Activated CD8-positive, alpha-beta T cell treated with anti-CD3 and anti-CD28 coated beads for 36 hours (primary cell): ENCODE data around the gene RNASE1. TPM values are rescaled to one million over a fixed set of nuclear protein-coding genes. Genes with fewer than 3 reads are reported as not detected.

Experiments used
- ATAC-seq: fragments of 200-7000 bp; cut with Tn5 transposase; one replicate; pipeline ENCODE4 v1.10.0; 2021; ENCODE audit warnings: mild to moderate bottlenecking, moderate library complexity
- CTCF ChIA-PET: fragments of 350-600 bp; sonication (Branson Sonifier 250); formaldehyde crosslinking; loops from one replicate; lab custom pipeline; 2021; ENCODE audit warnings: antibody characterized with exemption; lab: Charles Lee
- POLR2A ChIA-PET: fragments of 350-600 bp; sonication (Branson Sonifier 250); formaldehyde crosslinking; loops from one replicate; lab custom pipeline; 2021; ENCODE audit warnings: antibody characterized with exemption; lab: Charles Lee
- DNase-seq: peaks from one replicate; pipeline ENCODE4 v3.0.0-alpha.2; 2020
- H3K27ac Mint-ChIP-seq: one replicate; pipeline ENCODE4 v1.8.0; 2021; ENCODE audit warnings: mild to moderate bottlenecking, mixed read lengths
- H3K27me3 Mint-ChIP-seq: one replicate; pipeline ENCODE4 v1.8.0; 2021; ENCODE audit warnings: mixed read lengths
- H3K36me3 Mint-ChIP-seq: one replicate; pipeline ENCODE4 v1.8.0; 2021; ENCODE audit warnings: low read depth, mixed read lengths
- H3K4me1 Mint-ChIP-seq: one replicate; pipeline ENCODE4 v1.8.0; 2021; ENCODE audit warnings: low read depth, mixed read lengths
- H3K4me3 Mint-ChIP-seq: one replicate; pipeline ENCODE4 v1.8.0; 2021; ENCODE audit warnings: mild to moderate bottlenecking, moderate library complexity, mixed read lengths
- H3K9me3 Mint-ChIP-seq: one replicate; pipeline ENCODE4 v1.8.0; 2021; ENCODE audit warnings: mixed read lengths
- intact Hi-C: fragments of 100-400 bp; cut with micrococcal nuclease; formaldehyde crosslinking; loops from one replicate; pipeline ENCODE4 v1.10.0; 2022
- total RNA-seq, 2 experiments: library from RNA; stranded (reverse); gene quantifications; one replicate each; pipeline ENCODE4 v1.2.3, GENCODE V29; 2021
- TF ChIP-seq, protein P1 (sequence below): fragments of 200-600 bp; IDR thresholded peaks from one replicate; pipeline ENCODE4 v1.8.0; 2022; ENCODE audit warnings: antibody characterized with exemption, mild to moderate bottlenecking

RNASE1 gene
- total RNA-seq, 2 experiments from 2014 or later: not detected

DNA sequence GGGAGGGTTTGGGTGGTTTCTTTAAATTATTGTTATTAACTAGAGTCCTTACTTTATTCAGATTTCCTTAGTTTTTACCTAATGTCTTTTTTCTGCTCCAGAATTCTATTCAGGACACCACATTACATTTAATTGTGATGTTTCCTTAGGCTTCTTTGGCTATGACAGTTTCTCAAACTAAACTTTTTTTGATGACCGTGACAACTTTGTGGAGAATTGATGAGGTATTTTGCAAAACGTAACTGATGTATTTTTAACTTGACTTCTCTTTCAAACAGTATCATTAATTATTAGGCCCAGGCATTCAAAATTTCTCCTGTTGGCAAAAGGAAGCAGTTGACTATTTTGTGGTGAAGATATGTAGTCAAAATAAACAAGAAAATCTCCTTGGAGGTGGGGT, 11.0 kb downstream of the RNASE1 start:
- TF ChIP-seq, protein P1, sequence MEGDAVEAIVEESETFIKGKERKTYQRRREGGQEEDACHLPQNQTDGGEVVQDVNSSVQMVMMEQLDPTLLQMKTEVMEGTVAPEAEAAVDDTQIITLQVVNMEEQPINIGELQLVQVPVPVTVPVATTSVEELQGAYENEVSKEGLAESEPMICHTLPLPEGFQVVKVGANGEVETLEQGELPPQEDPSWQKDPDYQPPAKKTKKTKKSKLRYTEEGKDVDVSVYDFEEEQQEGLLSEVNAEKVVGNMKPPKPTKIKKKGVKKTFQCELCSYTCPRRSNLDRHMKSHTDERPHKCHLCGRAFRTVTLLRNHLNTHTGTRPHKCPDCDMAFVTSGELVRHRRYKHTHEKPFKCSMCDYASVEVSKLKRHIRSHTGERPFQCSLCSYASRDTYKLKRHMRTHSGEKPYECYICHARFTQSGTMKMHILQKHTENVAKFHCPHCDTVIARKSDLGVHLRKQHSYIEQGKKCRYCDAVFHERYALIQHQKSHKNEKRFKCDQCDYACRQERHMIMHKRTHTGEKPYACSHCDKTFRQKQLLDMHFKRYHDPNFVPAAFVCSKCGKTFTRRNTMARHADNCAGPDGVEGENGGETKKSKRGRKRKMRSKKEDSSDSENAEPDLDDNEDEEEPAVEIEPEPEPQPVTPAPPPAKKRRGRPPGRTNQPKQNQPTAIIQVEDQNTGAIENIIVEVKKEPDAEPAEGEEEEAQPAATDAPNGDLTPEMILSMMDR: no peak
- ChIA-PET POLR2A (no interaction called here), CTCF (no interaction called here)
- ATAC-seq: no peak
- Mint-ChIP-seq H3K27ac (no peak overlapping the region), H3K4me1 (no peaks in the 10 kb centered on the region), H3K9me3 (no peaks in the 10 kb centered on the region), H3K36me3 (no peaks in the 10 kb centered on the region), H3K27me3 (no peaks in the 10 kb centered on the region), H3K4me3 (no peak overlapping the region)
- intact Hi-C loops: no loop called here
- no peak for DNase-seq

DNA sequence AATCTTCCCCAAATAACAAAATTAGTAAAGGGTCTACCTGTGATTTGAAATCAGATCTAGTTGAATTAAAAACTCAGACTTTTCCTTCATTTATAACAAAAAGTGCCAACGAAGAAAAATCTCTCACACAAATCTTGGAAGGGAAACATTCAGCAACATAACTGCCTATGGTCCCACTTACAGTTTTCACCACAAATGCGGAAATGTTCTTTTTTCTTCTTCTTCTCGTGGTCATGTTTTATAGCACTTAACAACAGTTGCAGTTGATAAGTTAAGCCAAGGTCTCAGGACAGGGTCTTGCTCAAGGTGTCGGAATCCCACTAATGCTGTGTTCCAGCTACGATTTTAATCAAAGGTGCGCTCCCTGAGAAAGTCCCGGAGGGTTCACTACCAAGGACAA, 11.5 kb downstream of the RNASE1 start:
- DNase-seq (no peak), ATAC-seq (no peak)
- H3K36me3 Mint-ChIP-seq: no peaks in the 10 kb centered on the region
- no peak overlapping the region for H3K4me3 Mint-ChIP-seq
- H3K27me3 Mint-ChIP-seq: no peaks in the 10 kb centered on the region
- no peak overlapping the region for H3K27ac Mint-ChIP-seq
- ChIA-PET CTCF (no interaction called here), POLR2A (no interaction called here)
- TF ChIP-seq, protein P1: no peak
- intact Hi-C loops: no loop called here
- no peaks in the 10 kb centered on the region for H3K4me1 Mint-ChIP-seq
- no peaks in the 10 kb centered on the region for H3K9me3 Mint-ChIP-seq

DNA sequence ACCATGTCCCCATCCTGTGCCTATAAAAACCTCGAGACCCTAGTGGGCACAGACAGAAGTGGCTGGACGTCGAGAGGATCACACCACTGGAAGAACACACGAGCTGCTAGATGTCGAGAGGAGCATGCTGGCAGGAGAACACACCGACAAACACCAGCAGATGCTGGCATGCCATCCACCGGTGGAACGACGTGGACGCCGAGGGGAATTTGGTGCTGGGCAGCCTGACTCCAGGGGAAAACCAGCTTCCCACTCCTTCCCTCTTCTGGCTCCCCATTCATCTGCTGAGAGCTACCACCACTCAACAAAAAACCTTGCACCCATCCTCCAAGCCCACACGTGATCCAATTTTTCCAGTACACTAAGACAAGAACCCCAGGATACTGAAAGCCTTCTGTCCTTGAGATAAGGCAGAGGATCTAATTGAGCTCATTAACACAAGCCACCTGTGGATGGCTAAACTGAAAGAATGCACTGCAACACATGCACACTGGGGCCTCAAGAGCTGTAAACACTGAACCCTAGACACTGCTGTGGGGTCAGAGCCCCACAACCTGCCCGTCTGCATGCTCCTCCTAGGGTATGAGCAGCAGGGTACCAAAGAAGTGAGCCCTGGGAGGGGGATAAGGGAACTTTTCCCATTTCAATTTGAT, 12.1 kb downstream of the RNASE1 start:
- H3K4me1 Mint-ChIP-seq: no peaks in the 10 kb centered on the region
- H3K9me3 Mint-ChIP-seq: no peaks in the 10 kb centered on the region
- no peaks in the 10 kb centered on the region for H3K36me3 Mint-ChIP-seq
- ChIA-PET CTCF (interaction anchor here (1.7 kb wide), 1 partner anchor 67 kb away, joined by 4 read pairs; no protein-coding TSS in a partner anchor), POLR2A (interaction anchor here (0.6 kb wide), 1 partner anchor 64 kb away, joined by 4 read pairs; no protein-coding TSS in a partner anchor)
- H3K27ac Mint-ChIP-seq: no peak overlapping the region
- TF ChIP-seq, protein P1: no peak
- DNase-seq (no peak), ATAC-seq (no peak)
- no peak overlapping the region for H3K4me3 Mint-ChIP-seq
- intact Hi-C loops: no loop called here
- no peaks in the 10 kb centered on the region for H3K27me3 Mint-ChIP-seq

DNA sequence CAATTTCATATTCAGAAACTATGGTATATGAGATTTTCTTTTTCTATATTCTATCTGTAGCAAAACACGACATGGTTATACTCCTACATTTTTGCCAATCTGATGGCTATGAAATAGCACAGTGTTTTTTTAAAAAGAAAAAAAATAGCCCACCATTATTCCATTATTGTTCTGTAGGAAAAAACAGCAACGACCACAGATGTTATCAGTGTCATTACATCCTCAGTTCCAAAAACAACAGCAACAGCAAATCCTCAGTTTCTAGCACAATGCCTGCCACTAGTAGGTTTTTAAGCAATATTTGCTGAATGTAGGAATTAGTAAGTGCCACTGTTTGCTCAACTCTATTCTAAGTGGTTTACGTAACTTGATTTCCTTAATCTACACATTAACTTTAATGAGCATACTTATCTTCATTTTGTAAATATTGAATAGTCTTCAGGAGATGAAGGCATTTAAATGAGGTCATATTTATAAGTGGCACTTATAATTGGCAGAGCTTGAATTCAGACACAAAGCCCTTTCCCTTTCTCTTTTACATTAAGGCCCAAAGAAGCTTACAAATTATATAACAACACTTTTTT, 13.3 kb downstream of the RNASE1 start:
- Mint-ChIP-seq H3K4me3 (no peak overlapping the region), H3K9me3 (no peaks in the 10 kb centered on the region), H3K4me1 (no peaks in the 10 kb centered on the region), H3K36me3 (no peaks in the 10 kb centered on the region), H3K27me3 (no peaks in the 10 kb centered on the region), H3K27ac (no peak overlapping the region)
- ChIA-PET POLR2A (no interaction called here), CTCF (interaction anchor here (1.7 kb wide), 1 partner anchor 68 kb away, joined by 4 read pairs; no protein-coding TSS in a partner anchor)
- ATAC-seq: no peak
- DNase-seq: no peak
- intact Hi-C loops: no loop called here
- TF ChIP-seq, protein P1: no peak

DNA sequence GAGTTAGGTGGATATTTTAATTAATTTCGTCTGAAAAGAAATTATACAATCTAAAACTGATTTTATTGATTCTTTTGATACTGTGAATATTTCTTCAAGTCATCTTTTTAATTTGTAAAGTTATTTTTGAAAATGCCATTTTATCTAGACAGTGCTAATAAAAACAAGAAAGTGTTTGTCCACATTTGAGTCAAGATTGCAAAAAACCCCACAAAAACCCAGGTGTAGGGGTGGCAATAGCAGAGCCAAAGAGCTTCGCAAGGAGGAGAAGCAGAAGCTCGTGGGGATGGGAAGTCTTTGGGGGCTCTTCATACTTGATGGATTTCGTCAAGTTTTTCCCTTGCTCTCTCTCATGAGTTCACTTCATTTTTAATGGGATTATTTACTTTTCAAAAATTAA, 15.6 kb downstream of the RNASE1 start:
- H3K4me1 Mint-ChIP-seq: peaks cover 7% of the 10 kb centered on the region
- POLR2A ChIA-PET: no interaction called here
- CTCF ChIA-PET: no interaction called here
- H3K9me3 Mint-ChIP-seq: no peaks in the 10 kb centered on the region
- no peak for DNase-seq
- intact Hi-C loops: no loop called here
- no peak overlapping the region for H3K27ac Mint-ChIP-seq
- ATAC-seq: no peak
- TF ChIP-seq, protein P1: no peak
- no peak overlapping the region for H3K4me3 Mint-ChIP-seq
- no peaks in the 10 kb centered on the region for H3K27me3 Mint-ChIP-seq
- H3K36me3 Mint-ChIP-seq: no peaks in the 10 kb centered on the region
